Sigmoid colon (tissue), 7 donors: ENCODE measurements around the gene GSE1. TPM values are rescaled to one million over a fixed set of nuclear protein-coding genes. Genes with fewer than 3 reads are reported as not detected.

Experiments used
- DNase-seq: peaks from one replicate; pipeline ENCODE4 v3.0.0-alpha.2; 2019
- H3K27ac ChIP-seq, 4 donors: fragments of 200-600 bp; sonication (generic); one replicate each; pipeline ENCODE4 v1.5.1; 2016 to 2019; ENCODE audit warnings: mild to moderate bottlenecking in 1 of 4
- H3K27me3 ChIP-seq, 3 donors: fragments of 200-600 bp; sonication (generic); one replicate each; pipeline ENCODE4 v1.5.1; 2019; ENCODE audit warnings: mild to moderate bottlenecking in 1 of 3
- H3K36me3 ChIP-seq, 4 donors: fragments of 200-600 bp; sonication (generic); one replicate each; pipeline ENCODE4 v1.5.1; 2016 to 2019
- H3K4me1 ChIP-seq, 4 donors: fragments of 200-600 bp; sonication (generic); one replicate each; pipeline ENCODE4 v1.5.1; 2017 to 2019
- H3K4me3 ChIP-seq, 4 donors: fragments of 200-600 bp; sonication (generic); one replicate each; pipeline ENCODE4 v1.5.1; 2017 to 2019; ENCODE audit warnings: mild to moderate bottlenecking in 2 of 4, moderate library complexity in 1 of 4
- H3K9me3 ChIP-seq, 4 donors: fragments of 200-600 bp in 3 of 4; sonication (generic) in 3 of 4; one replicate each; pipeline versions ENCODE4 v1.5.1 to v1.6.1; 2013 to 2019
- CTCF ChIP-seq, 4 experiments: fragments of 450-650 bp in 3 of 4; fragments of 200-600 bp in 1 of 4; IDR thresholded peaks; one replicate each; pipeline ENCODE4 v1.5.1; 2016 to 2019; ENCODE audit warnings: antibody characterized with exemption in 4 of 4, mild to moderate bottlenecking in 3 of 4, moderate library complexity in 2 of 4
- EP300 ChIP-seq, 4 donors: sonication (generic); formaldehyde crosslinking; IDR thresholded peaks; one replicate each; pipeline ENCODE4 v1.6.1; 2017; ENCODE audit warnings: antibody characterized with exemption in 4 of 4
- POLR2A ChIP-seq, 2 donors: fragments of 450-650 bp; IDR thresholded peaks; one replicate each; pipeline ENCODE4 v1.6.1; 2016; ENCODE audit warnings: antibody characterized with exemption in 2 of 2, mild to moderate bottlenecking in 2 of 2, moderate library complexity in 2 of 2
- POLR2AphosphoS5 ChIP-seq, 4 donors: sonication (generic); formaldehyde crosslinking; IDR thresholded peaks; one replicate each; pipeline ENCODE4 v1.6.1; 2017; ENCODE audit warnings: antibody characterized with exemption in 4 of 4
- WGBS, 2 donors: extraction: QIAGEN DNeasy Blood & Tissue Kit; methylation state at CpG; one replicate each; pipeline ENCODE4 v1.1.7; 2013; 5-methylcytosine and 5-hydroxymethylcytosine counted together
- intact Hi-C: fragments of 100-400 bp; cut with DNase I; formaldehyde crosslinking; loops from one replicate; pipeline ENCODE4 v1.15.1; 2023
- polyA plus RNA-seq, 3 donors: library from polyadenylated mRNA; stranded (reverse); fragments of 200-250 nt; gene quantifications; one replicate each; pipeline ENCODE4 v1.2.3, GENCODE V29; 2013
- total RNA-seq, 4 donors: library from RNA; depleted of rRNA; stranded (reverse); fragments of >200 nt; gene quantifications; one replicate each; pipeline ENCODE4 v1.1.0, GENCODE V29; 2016
- donor health status: healthy with polysubstance abuse.
- donor health status: Bipolar disorder and iron deficiency.
- donor health status: healthy.

The GSE1 gene
- total and polyA plus RNA-seq, 7 donors, result 12.0 to 76.7 (median 42.5) TPM

- intact Hi-C loops, result loop anchor here (10.0 kb wide), 1 partner anchor 314 kb away; no protein-coding TSS in a partner anchor
- H3K36me3 ChIP-seq, result no peaks in the 10 kb centered on the region
- no peaks in the 10 kb centered on the region for H3K27me3 ChIP-seq
Measured at GRCh38 chr16:85618521-85618920, 5.4 kb downstream of the GSE1 start.

GRCh38 chr16:85619101-85619891 is 6.2 kb downstream of the GSE1 start:
- TF ChIP-seq POLR2AphosphoS5 (IDR thresholded peaks at IDR 0.05), result no peak
- TF ChIP-seq CTCF (IDR thresholded peaks at IDR 0.05), result no peak
- no peak for TF ChIP-seq EP300 (IDR thresholded peaks at IDR 0.05)
- no peak for TF ChIP-seq POLR2A (IDR thresholded peaks at IDR 0.05)
- H3K36me3 ChIP-seq, result no peaks in the 10 kb centered on the region
- H3K27ac ChIP-seq, result no peak overlapping the region
- no peak overlapping the region for H3K4me3 ChIP-seq
- DNase-seq, result no peak
- 89 to 91% methylated on average over 28 of the region's 28 CpGs for WGBS, 2 donors
- intact Hi-C loops, result loop anchor here (10.0 kb wide), 1 partner anchor 314 kb away; no protein-coding TSS in a partner anchor
- H3K9me3 ChIP-seq, result no peaks in the 10 kb centered on the region
- H3K27me3 ChIP-seq, result no peaks in the 10 kb centered on the region
- H3K4me1 ChIP-seq, result peaks cover 0 to 43% (median 34%) of the 10 kb centered on the region in 4 donors

More at GRCh38 chr16:85618521-85618920, 5.4 kb downstream of the GSE1 start:
- Histone ChIP-seq H3K27ac (no peak overlapping the region), H3K9me3 (no peaks in the 10 kb centered on the region), H3K4me3 (no peak overlapping the region), H3K4me1 (peaks cover 0 to 50% (median 39%) of the 10 kb centered on the region in 4 donors)
- TF ChIP-seq EP300 (IDR thresholded peaks at IDR 0.05) (no peak), POLR2A (IDR thresholded peaks at IDR 0.05) (no peak), CTCF (IDR thresholded peaks at IDR 0.05) (no peak), POLR2AphosphoS5 (IDR thresholded peaks at IDR 0.05) (no peak)
- WGBS, 2 donors, result 97% methylated on average over 9 of the region's 9 CpGs
- DNase-seq, result no peak

- Histone ChIP-seq H3K9me3 (no peaks in the 10 kb centered on the region), H3K4me3 (no peak overlapping the region), H3K36me3 (no peaks in the 10 kb centered on the region), H3K27ac (no peak overlapping the region), H3K27me3 (no peaks in the 10 kb centered on the region), H3K4me1 (peaks cover 0 to 42% (median 27%) of the 10 kb centered on the region in 4 donors)
- WGBS, 2 donors, result 92 to 94% methylated on average over 16 of the region's 16 CpGs
- DNase-seq, result no peak
- intact Hi-C loops, result no loop called here
- TF ChIP-seq POLR2A (IDR thresholded peaks at IDR 0.05), result no peak
- TF ChIP-seq CTCF (IDR thresholded peaks at IDR 0.05), result no peak
- no peak for TF ChIP-seq EP300 (IDR thresholded peaks at IDR 0.05)
- no peak for TF ChIP-seq POLR2AphosphoS5 (IDR thresholded peaks at IDR 0.05)
Measured at GRCh38 chr16:85620374-85620773, 7.3 kb downstream of the GSE1 start.

GRCh38 chr16:85621698-85622428 is 8.7 kb downstream of the GSE1 start:
- Histone ChIP-seq H3K27ac (no peak overlapping the region), H3K4me1 (peaks cover 0 to 42% (median 25%) of the 10 kb centered on the region in 4 donors), H3K36me3 (no peaks in the 10 kb centered on the region), H3K9me3 (no peaks in the 10 kb centered on the region), H3K4me3 (no peak overlapping the region), H3K27me3 (no peaks in the 10 kb centered on the region)
- TF ChIP-seq EP300 (IDR thresholded peaks at IDR 0.05) (no peak), POLR2A (IDR thresholded peaks at IDR 0.05) (no peak), CTCF (IDR thresholded peaks at IDR 0.05) (no peak), POLR2AphosphoS5 (IDR thresholded peaks at IDR 0.05) (no peak)
- intact Hi-C loops, result no loop called here
- 37 to 76% methylated on average over 13 of the region's 13 CpGs for WGBS, 2 donors
- no peak for DNase-seq
